ENCODE data around the gene PHLPP1.

PHLPP1 gene

GRCh38 chr18:62952807-62953206 is 237.5 kb downstream of the PHLPP1 start:
- DNase-seq = no peak

GRCh38 chr18:62953663-62954062 is 238.3 kb downstream of the PHLPP1 start:
- DNase-seq = no peak

GRCh38 chr18:62954366-62954765 is 239.0 kb downstream of the PHLPP1 start:
- DNase-seq = no peak

- DNase-seq = no peak
Observed at GRCh38 chr18:62957885-62958472, 242.6 kb downstream of the PHLPP1 start.

GRCh38 chr18:62959481-62959880 is 244.1 kb downstream of the PHLPP1 start:
- DNase-seq = no peak

GRCh38 chr18:62963507-62963906 is 248.2 kb downstream of the PHLPP1 start:
- DNase-seq = no peak

GRCh38 chr18:62964432-62964831 is 249.1 kb downstream of the PHLPP1 start:
- no peak for DNase-seq

- no peak for DNase-seq
Observed at GRCh38 chr18:62967089-62967488, 251.7 kb downstream of the PHLPP1 start.

- DNase-seq = no peak
Observed at GRCh38 chr18:62973689-62974088, 258.3 kb downstream of the PHLPP1 start.

GRCh38 chr18:62974388-62974787 is 259.0 kb downstream of the PHLPP1 start:
- DNase-seq = no peak

- DNase-seq = no peak
Observed at GRCh38 chr18:62974928-62975675, 259.8 kb downstream of the PHLPP1 start.

GRCh38 chr18:62975785-62976184 is 260.4 kb downstream of the PHLPP1 start:
- DNase-seq = no peak

- no peak for DNase-seq
Observed at GRCh38 chr18:62976227-62976626, 260.9 kb downstream of the PHLPP1 start.

- no peak for DNase-seq
Observed at GRCh38 chr18:62977512-62977911, 262.2 kb downstream of the PHLPP1 start.

GRCh38 chr18:62978251-62979049 is 263.1 kb downstream of the PHLPP1 start:
- DNase-seq = no peak

- no peak for DNase-seq
Observed at GRCh38 chr18:62979176-62979575, 263.8 kb downstream of the PHLPP1 start.

- DNase-seq = no peak
Observed at GRCh38 chr18:62979900-62980299, 264.6 kb downstream of the PHLPP1 start.

GRCh38 chr18:62981566-62981965 is 266.2 kb downstream of the PHLPP1 start:
- no peak for DNase-seq

GRCh38 chr18:62982600-62983251 is 267.4 kb downstream of the PHLPP1 start:
- DNase-seq = peak; percentile 37

- no peak for DNase-seq
Observed at GRCh38 chr18:62984656-62985315, 269.4 kb downstream of the PHLPP1 start.

GRCh38 chr18:62986490-62986889 is 271.1 kb downstream of the PHLPP1 start:
- DNase-seq = no peak

- DNase-seq = no peak
Observed at GRCh38 chr18:62987055-62987830, 271.9 kb downstream of the PHLPP1 start.
